ENCODE results near the gene NFASC.

DNA sequence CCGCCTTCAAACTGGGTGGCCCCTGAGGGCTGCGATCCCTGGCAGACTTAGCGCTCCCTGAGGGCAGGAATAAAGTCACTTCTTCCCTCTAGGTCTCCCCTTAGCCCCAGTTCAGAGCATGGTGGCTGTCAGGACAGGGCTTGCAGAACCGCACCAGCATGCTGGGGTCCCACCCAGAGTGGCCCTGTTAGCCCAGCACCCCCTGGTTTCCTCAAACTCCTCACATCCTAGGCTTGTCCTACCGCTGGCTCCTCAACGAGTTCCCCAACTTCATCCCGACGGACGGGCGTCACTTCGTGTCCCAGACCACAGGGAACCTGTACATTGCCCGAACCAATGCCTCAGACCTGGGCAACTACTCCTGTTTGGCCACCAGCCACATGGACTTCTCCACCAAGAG is 188.2 kb downstream of the NFASC start:
- no peak for TF ChIP-seq CTCF (IDR thresholded peaks at IDR 0.05)
- TF ChIP-seq POLR2AphosphoS5 (IDR thresholded peaks at IDR 0.05), result no peak
